Activated CD4-positive, alpha-beta T cell treated with anti-CD3 and anti-CD28 coated beads, Interleukin-2, Interleukin-6, amounts not matched to agents 100 ng/mL and 50 ng/mL, durations not matched to agents 16 hours and 8 hours (primary cell): Measurements from ENCODE around the gene SLC43A1.
"Not testable (repeated sequence)": the region's sequence is repeated elsewhere in the genome, so short reads cannot be mapped to it uniquely, and the experiment has no call there.

Source experiments
- DNase-seq: peaks from one replicate; pipeline ENCODE4 v3.0.0-alpha.2; 2020

Gene SLC43A1

DNA sequence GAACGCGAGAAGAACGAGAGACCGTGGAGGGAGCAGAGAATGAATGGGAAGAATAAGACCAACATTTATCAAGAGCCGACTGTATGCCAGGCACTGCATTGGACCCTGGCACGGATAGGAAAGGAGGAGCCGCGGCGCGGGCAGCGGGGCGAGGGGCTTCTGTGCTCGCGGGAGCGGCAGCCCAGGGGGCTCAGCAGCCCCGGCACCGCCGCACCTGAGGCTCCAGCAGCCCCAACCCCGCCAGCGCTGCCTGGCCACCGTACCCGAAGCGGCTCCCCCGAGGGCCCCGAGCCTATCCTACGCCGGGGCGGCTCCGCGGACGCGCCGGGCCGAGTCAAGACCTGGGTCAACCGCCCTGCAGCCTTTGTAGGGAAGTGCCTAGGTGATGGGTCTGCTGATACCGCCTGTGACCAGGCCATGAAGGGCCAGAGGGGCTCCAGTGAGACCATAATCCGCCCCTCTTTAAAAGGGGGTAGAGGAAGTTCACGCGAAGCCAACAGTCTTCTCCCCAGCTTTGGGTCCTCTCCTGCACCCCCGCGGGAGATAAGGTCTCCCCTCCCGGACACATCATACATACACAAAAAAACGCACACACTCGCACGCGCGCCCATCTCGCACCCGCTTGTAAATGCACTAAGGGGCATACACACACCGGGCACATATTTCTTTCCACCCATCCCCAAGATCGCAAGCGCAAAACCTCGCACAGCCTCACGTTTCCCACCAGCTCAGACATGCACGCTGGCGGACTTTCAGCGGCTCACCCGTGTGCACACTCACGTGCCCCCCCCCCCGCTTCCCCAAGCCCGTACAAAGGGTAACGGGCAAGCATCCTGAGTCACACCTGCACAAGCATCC is 56.1 kb downstream of the SLC43A1 start:
- DNase-seq: peak; percentile 23

DNA sequence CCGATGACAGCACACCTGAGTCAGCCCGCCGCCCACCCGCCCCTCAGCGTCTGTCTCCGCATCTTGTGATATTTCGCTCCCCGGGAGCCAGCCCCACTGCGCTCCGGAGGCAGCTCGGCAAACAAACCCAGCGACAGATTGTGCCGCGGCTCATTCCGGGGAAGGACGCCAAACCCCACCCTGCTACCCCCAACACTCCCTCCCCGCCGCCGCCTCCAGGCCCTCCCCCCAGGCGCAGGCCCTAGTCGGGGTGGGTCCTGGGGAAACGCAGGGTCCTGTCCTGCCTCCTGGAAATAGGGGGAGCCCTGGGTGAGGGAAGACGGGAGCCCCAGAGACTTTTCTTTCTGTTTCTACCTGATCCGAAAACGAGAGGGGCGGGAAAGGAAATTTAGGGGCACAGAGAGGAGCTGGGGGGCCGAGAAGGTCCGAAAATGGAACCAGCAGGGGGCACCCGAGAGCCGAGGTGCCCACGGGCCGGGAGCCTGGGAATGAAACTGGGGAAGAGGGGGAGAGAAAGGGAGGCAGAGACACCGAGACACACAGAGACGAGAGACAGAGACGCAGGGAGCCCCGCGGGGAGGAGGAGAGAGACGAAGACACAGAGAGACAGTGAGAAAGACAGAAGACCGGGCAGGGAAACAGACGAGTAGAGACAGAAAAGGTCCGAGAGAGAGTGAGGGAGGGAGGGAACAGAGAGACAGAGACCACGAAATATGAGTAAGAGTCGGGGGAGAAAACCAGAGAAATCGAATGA is 56.9 kb downstream of the SLC43A1 start:
- peak; percentile 50 for DNase-seq

DNA sequence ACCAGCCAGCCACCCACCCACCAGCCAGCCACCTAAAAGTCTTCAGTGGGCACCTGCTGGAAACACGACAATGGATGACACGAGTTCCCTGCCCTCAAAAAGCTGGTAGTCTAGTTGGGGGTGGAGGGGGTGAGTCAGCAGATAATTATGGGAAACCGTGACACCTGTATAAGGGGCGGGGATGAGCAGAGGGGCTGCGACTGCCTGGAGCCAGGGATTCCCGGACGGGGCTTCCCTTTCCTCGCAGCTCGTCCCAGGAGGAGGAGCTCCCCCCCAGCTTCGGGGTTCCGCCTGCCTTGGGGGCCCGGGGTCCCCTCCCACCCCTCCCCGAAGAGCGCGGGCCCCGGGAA is 57.5 kb downstream of the SLC43A1 start:
- DNase-seq: no peak

DNA sequence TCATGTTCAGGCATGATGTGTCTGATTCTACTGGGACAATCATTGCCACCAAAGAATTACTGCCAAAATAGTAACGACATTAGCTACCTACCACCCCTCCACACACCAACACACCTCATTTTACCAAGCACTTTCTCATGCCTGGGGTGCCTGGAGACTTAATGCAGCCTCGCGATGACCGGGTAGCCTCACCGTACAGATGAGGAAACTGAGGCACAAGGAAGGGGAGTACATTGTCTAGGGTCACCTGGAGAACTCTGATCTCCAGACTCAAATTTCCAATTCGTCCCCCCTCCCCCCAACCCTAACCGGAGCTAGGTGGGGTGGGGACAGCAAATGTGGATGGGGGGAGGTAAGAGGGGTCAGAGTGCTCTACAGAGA is 57.9 kb downstream of the SLC43A1 start:
- DNase-seq: no peak

DNA sequence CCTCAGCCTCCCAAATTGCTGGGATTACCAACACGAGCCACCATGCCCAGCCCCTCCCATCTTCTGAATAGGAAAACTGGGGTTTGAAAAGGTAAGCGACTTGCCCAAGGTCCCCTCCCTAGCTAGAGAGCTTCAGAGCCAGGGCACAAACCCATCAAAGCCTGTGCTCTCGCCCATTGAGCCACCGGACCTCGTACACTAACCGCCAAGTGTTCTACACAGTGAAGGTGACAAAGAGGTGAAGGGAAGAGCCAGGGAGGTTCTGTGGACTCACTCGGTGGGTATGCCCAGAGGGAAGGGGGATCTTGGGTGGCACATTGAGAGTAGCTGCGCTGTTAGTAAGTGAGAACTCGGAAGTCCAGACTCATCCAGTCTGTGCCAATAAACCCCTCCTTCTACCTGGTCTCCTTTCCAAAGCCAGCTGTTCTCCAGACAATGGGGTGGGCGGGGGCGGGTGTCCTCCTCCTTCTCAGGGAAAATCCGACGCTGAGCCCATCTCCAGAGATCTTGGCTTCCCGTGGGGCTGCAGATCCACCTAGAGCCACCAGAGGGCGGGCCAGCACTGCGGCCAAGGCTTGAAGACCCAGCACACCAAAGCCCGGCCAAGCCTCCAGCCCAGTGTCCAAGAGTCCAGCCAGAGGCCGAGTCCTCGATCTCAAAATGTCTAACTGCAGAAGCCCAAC is 58.4 kb downstream of the SLC43A1 start:
- peak; percentile 85 for DNase-seq

DNA sequence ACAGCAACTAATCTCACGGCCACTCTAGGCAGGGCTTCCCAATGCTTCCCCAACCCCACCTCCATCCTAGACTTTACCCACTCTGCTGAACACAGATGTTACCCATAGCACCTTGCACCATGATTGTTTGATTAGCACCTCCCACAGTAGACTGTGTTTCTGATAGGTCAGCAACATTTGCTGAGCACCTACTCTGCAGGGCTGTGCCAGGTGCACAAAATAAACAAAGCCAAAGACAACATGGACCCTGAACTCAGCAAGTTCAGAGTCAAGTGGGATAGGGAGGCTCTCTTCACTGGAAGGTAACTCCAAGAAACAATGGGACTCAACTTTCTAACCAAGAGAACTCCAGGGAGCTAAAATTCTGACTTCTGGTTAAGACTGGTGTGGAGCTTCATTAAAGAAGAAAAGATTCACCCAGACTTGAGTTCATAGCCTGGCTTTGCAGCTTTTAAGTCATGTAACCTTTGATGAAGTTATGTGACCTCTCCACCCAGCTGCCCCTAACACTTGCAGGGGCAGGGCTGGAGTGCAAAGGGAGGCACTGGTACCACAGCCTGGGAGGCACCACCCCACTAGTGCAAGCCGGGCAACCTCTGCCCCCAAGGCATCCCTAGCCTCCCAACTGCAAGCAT is 61.8 kb downstream of the SLC43A1 start:
- no peak for DNase-seq

DNA sequence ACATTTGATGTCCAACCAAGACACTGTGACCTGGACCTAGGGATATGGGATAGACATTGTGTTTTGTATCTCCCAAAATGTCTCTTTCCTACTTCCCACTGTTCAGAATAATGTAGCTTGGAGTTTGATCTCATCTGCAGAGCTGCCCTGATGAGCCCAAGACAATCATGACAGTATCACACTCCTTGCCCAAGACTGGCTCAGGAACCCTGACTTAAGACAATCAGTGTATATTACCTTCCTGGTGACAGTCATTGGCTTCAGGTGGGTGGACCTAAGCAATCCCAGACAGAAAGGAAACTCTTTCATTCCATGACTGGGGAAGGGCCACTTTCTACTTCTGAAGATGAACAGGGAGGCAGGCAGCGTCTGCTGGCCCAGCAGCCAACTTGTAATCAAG is 69.4 kb downstream of the SLC43A1 start:
- no peak for DNase-seq

DNA sequence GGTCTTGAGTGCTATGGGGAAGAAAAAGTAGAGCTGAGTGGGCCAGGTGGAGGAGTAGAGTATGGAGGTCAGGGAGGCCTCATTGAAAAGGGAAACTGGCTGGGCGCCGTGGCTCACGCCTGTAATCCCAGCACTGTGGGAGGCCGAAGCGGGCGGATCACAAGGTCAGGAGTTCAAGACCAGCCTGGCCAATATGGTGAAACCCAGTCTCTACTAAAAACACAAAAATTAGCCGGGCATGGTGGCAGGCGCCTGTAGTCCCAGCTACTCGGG is 70.4 kb downstream of the SLC43A1 start:
- DNase-seq: not testable (repeated sequence)

DNA sequence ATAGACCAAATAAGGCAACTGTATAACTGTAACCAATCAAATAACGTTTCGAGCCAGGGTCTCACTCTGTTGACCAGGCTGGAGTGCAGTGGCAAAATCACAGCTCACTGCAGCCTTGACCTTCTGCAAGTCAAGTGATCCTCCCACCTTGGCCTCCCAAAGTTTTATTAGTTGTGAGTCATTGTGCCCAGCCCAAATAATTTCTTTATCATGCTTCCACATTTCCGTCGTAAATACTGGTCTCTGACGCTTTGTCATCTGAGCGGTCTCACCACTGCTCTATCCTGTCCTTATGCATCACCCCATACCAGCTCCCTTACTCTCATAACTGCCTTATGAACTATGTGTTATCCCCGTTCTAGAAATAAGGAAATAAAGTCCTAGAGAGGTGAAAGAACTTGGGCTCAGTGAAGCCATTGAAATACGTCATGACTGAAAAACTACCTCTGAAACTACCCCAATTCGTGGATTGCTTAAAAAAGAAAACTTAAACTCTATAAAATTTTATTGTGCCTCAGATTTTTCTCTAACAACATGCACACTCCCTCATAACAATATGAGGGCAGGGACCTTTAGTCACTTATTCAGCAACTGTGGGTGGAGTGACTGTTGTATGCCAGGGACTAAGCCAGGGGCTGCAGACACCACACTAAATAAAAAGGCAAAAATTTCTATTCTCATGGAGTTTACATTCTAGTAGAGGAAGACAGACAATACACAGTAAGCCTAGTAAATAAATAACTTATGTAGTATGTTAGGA is 71.0 kb downstream of the SLC43A1 start:
- DNase-seq: no peak

DNA sequence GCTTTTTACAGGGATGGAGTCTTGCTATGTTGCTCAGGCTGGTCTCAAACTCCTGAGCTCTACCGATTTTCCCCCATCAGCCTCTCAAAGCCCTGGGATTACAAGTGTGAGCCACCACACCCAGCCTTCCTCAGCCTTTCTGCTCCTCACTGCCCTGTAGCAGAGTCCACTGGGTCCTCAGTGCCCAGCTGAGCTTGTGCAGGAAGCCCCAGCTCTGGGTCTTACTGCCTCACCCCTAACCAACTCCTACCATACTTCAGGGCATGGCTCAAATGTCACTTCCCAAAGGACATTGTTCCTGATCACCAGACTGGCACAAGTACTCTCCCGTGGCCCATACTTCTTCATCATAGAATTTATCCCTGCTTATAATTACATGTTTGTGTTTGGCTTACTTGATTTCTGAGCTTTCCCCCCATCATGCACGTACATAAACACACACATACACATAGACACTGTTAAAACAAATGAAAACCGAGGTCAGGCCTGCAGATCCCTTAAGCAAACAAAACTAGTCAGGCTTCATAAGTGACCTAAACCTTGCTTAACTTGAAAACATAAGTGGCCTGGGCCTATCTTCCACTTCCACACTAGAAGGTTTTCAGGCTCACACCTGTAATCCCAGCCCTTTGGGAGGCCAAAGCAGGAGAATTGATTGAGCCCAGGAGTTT is 74.6 kb downstream of the SLC43A1 start:
- no peak for DNase-seq

DNA sequence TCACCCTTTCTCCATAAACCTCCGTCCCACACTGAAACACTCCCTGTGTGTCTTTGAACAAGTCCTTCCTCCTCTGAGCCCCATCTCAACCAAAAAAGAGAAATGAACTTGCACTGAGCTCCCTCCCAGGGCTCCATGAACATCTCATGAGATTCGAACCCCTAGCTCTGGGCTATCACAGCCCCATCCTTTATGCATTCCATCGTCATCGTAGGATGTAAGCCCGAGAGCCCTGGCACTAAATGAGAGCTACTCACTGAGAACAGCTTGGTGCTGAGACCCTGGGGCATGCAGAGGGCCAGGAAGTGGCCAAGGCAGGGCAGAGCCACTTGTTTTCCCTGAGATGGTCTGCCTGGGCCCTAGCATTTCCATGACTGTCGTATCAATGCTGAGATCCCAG is 75.7 kb downstream of the SLC43A1 start:
- no peak for DNase-seq

DNA sequence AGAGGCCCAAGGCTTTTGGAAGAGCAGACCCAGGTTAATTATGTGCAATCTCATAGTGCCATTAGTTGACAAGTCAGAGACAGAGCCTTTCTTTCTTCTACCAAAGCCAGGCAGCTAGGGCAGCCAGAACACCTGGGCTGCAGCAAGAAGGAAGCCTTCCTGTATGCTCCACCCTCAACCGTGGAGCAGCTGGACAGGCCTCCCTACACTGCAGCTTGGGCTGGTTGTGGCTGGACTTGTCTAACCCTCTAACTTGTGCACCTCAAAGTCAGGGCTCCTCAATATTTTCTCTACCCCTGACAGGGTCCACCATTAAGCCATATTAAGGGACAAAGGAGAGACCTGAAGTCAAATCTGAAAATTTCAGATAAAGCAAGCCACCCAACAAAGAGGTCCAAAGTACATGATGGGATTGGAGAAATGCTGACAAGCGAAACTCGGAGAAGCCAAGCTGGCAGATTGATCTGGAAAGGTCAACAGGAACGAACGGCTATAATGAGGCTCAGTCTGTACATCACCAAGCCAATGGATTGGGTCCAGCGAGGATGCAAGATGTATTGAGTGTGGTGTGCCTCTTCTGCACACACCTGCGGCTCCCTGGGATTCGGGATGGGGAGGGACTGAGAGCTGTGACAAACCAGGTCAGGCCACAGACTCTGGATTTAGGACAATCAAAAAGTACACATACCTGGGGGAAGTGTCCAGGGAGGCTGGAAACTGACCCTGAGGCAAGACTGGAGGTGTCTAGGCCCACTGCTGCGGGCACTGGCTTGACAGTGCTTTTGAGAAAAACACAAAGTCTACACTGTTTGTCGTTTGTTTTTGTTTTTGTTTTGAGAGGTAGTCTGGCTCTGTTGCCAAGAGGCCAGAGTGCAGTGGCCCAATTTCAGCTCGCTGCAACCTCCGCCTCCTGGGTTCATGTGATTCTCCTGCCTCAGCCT is 76.9 kb downstream of the SLC43A1 start:
- DNase-seq: no peak

DNA sequence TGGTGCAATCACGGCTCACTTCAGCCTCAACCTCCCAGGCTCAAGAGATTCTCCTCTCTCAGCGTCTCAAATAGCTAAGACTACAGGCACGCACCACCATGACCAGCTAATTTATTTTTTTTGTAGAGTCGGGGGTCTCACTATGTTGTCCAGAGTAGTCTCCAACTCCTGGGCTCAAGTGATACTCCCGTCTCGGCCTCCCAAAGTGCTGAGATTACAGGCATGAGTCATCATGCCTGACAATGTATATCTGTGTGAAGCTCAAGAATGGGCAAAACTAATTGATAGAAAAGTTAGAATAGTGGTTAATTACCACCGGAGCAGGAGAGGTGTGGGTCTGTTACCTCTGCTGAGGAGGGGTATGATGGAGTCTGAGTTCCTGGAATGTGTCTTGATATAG is 79.5 kb downstream of the SLC43A1 start:
- DNase-seq: no peak

DNA sequence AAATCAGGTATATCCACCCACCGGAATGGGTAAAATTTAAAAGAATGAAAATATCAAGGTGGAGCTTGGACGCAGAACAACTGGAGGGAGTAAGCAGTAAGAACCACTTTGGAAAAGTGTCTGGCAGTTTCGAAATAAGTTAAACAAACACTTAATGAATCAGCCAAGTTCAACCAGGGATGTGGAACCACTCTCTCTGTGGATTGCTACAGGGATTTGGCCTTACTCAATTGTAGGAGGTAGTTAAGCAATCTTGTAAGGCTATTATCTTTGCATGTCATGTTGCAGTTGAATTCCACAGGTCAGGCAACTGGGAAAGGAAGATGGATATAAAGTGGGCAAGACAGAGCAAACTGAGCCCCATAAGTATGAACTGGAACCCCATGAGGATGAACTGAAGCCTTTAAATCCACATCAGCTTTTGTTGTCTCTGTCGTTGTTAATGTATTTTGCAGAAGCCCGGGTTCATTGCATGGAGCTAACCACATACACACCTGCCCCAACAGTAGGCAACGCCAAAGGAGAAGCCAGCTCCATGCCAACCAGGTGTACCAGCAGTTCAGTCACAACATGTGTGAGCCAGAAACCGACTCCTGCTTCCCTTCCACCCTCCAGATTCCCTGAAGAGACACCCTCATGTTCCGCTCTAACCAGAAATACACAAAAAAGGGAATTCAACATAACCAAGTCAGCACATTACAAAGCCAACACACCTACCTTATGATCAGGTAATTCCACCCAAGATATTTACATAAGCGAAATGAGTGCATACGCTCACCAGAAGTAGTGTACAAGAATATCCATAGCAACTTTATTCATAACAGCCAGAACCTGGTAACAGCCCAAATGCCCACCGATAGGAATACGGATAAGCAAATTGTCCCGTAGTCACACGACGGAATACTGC is 80.6 kb downstream of the SLC43A1 start:
- DNase-seq: no peak
